GM10266 (cell line): ENCODE results near the gene CAPZB.

Experiments used
- DNase-seq: peaks from one replicate; pipeline ENCODE4 v3.0.0; 2012; ENCODE audit errors: extremely low spot score
- CTCF ChIP-seq: IDR thresholded peaks from 2 replicates; pipeline ENCODE4 v1.5.1; 2012; ENCODE audit warnings: mild to moderate bottlenecking, low read depth; ENCODE audit not compliant: control insufficient read depth, insufficient read depth; ENCODE audit errors: missing control alignments

The CAPZB gene

GRCh38 chr1:19447550-19447949, 37.8 kb downstream of the CAPZB start:
- no peak for TF ChIP-seq CTCF
- DNase-seq, result no peak

GRCh38 chr1:19445417-19446342, 39.7 kb downstream of the CAPZB start:
- TF ChIP-seq CTCF, result no peak
- no peak for DNase-seq

- DNase-seq, result no peak
- TF ChIP-seq CTCF, result no peak
Observed at GRCh38 chr1:19444296-19445021, 40.9 kb downstream of the CAPZB start.

- no peak for TF ChIP-seq CTCF
- DNase-seq, result no peak
Observed at GRCh38 chr1:19443326-19443725, 42.0 kb downstream of the CAPZB start.

- DNase-seq, result no peak
- no peak for TF ChIP-seq CTCF
Observed at GRCh38 chr1:19442154-19443096, 42.9 kb downstream of the CAPZB start.

GRCh38 chr1:19441048-19441780, 44.1 kb downstream of the CAPZB start:
- no peak for DNase-seq
- TF ChIP-seq CTCF, result no peak
